HG02763 (cell line): ENCODE measurements around the gene REST.
"Not testable (repeated sequence)": the region's sequence is repeated elsewhere in the genome, so short reads cannot be mapped to it uniquely, and the experiment has no call there.

Source experiments
- ATAC-seq: cut with Tn5 transposase; IDR thresholded peaks from one replicate; pipeline ENCODE4 v1.9.1; 2021; ENCODE audit warnings: mild to moderate bottlenecking, moderate library complexity; ENCODE audit not compliant: unreplicated experiment

Gene REST

GRCh38 chr4:56909086-56909894 is 1.6 kb downstream of the REST start:
- peak; percentile 24 for ATAC-seq

DNA sequence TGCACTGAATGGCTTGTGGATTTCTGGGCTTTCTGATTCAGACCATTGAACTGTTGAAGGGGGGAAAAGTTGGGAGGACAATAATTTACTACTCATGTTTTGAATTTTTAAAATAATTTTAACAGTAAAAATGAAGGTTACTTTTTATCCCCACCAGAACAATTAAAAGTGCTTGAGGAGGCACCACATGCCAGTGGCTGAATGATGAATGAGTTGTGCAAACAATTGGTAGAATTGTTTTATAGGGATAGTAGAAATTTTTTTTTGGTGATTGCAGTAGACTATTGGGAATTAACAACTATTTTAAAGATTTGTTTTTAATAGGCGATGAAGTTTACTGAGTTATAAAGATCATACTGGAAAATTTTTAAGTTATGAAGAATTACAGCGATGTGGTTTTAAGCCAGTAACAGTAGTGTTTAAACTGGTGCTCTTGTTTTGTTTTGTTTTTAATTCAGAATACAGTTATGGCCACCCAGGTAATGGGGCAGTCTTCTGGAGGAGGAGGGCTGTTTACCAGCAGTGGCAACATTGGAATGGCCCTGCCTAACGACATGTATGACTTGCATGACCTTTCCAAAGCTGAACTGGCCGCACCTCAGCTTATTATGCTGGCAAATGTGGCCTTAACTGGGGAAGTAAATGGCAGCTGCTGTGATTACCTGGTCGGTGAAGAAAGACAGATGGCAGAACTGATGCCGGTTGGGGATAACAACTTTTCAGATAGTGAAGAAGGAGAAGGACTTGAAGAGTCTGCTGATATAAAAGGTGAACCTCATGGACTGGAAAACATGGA is 2.7 kb downstream of the REST start:
- ATAC-seq, result no peak

DNA sequence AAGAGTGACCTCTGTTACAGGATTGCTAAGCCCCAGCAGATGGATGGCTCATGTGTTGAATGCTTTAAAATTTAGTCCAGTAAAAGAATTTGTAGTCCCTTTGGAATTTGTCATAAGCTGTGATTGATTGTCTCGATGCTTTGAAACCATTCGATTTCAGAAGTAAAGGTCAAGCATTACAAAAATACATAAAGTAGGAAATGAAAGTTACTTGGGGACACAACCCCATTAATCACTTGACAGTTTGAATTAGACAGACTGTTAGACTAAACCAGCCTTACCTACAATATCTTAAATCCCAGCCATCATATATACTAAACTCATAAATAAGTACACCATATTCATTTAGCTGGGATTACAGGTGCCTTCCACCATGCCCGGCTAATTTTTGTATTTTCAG is 6.6 kb downstream of the REST start:
- ATAC-seq, result no peak

- not testable (repeated sequence) for ATAC-seq
These were observed 7.3 kb downstream of the REST start for GRCh38 chr4:56914977-56915376.

- ATAC-seq, result no peak
These were observed 19.5 kb downstream of the REST start for GRCh38 chr4:56927196-56927595.

GRCh38 chr4:56930638-56931037 is 22.9 kb downstream of the REST start:
- no peak for ATAC-seq

DNA sequence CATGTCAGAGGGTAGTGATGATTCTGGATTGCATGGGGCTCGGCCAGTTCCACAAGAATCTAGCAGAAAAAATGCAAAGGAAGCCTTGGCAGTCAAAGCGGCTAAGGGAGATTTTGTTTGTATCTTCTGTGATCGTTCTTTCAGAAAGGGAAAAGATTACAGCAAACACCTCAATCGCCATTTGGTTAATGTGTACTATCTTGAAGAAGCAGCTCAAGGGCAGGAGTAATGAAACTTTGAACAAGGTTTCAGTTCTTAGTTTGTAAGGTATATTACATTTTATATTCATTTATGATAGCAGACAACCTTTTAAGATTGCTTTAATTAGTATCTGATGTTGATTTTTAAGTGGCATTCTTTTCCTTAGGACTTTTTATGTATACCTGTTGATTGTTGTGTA is 24.2 kb downstream of the REST start:
- ATAC-seq, result no peak

DNA sequence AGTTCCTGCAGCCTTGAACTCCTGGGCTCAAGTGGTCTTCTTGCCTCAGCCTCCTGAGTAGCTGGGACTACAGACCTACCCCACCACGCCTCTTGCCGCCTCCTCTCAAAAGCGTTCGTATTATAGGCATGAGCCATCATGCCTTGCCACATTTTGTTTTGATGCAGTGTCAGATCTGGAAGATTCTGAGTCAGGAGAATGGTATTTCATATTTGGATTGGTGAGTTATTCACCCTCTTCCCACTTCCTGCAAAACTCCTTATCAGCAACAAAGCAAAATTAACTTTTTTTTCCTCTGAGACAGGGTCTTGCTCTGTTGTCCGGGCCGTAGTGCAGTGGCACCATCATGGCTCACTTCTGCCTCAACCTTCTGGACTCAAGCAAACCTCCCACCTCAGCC is 29.6 kb downstream of the REST start:
- no peak for ATAC-seq

DNA sequence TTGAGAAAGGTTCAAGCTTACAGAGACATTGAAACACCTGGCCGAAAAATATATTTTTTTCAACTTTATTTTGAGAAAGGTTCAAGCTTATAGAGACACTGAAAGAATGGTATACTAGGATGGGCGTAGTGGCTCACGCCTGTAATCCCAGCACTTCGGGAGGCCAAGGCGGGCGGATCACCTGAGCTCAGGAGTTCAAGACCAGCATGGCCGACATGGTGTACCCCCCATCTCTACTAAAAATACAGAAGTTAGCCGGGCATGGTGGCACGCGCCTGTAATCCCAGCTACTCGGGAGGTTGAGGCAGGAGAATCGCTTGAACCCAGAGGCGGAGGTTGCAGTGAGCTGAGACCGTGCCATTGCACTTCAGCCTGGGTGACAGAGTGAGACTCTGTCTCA is 32.1 kb downstream of the REST start:
- not testable (repeated sequence) for ATAC-seq

- no peak for ATAC-seq
These were observed 32.7 kb downstream of the REST start for GRCh38 chr4:56940403-56940802.

DNA sequence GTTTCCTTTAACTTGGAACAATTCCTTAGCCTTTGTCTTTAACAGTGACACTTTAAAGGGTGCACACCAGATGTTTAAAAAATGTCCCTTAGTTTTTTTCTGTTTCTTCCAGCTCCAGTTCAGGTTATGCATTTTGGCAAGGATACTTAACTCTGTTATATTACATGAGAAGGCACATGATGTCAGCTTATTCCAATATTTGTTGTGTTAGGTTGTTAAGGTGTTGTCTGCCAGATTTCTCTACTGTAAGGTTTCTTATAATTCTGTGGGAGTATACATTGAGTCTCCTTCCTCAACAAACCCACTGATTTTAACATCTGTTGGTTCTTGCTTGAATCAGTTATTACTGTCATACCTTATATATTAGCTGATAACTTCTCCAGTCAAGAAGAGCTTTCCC is 33.3 kb downstream of the REST start:
- ATAC-seq, result no peak

DNA sequence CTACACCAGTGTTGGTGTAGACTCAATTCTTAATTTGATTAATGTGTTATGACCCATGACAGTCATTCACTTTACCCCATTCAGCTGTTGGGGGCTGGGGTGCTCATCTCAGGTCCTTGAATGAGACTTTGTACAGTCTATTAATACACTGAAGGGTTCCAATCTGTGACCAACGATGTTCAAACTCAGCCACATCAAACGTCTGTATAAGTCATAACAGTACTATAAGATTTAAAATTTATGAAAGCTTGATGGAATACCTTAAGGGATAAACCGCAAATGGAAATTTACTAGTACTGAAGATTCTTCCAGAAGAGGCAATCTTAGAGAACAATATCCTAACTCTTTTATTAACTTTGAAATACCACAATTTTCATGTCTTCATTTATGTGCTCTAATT is 33.7 kb downstream of the REST start:
- ATAC-seq, result no peak

GRCh38 chr4:56953680-56954520 is 46.2 kb downstream of the REST start:
- no peak for ATAC-seq

GRCh38 chr4:56958111-56958517 is 50.4 kb downstream of the REST start:
- no peak for ATAC-seq

GRCh38 chr4:56959100-56959499 is 51.4 kb downstream of the REST start:
- ATAC-seq, result no peak

DNA sequence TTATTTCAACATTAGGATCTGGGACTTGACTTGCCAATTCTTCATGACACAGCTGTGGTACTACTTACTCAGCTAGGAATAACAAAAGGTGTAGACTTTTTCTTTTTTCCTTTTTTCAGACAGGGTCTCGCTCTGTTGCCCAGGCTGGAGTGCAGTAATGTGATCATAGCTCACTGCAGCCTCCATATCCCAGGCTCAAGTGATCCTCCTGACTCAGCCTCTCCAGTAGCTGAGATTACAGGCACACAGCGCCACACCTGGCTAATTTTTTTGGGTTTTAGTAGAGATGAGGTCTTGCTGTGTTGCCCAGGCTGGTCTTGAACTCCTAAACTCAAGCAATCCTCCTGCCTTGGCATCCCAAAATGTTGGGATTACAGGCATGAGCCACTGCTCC is 53.4 kb downstream of the REST start:
- ATAC-seq, result no peak

- ATAC-seq, result no peak
These were observed 63.7 kb downstream of the REST start for GRCh38 chr4:56971383-56971782.

GRCh38 chr4:56972389-56972788 is 64.7 kb downstream of the REST start:
- no peak for ATAC-seq

- no peak for ATAC-seq
These were observed 65.1 kb downstream of the REST start for GRCh38 chr4:56972809-56973208.

GRCh38 chr4:56973336-56973735 is 65.6 kb downstream of the REST start:
- no peak for ATAC-seq

DNA sequence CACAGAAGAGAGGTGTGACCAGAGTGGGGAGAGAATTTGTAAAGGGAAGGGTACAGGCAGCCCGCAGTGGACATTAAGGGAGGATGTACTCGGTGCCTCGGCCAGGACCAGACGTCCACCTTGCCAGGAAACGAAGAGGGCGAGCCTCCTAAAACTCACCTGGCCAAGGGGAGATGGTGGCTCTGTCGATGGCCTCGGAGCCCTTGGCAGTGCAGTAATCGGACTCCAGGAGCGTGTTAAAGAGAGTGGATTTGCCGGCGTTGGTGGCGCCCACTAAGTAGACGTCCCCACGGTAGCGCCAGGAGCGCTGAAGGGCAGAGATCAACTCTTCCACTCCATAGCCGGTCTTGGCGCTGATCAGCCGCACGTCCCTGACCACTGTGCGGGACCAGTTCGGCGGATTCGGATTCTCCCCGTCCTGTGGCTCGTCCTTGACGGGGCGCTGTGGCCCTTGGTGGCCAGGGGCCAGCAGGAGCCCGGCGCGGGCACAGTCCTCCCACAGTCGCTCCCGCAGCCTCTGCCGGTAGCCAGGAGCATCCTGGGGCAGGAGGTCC is 68.7 kb downstream of the REST start:
- ATAC-seq, result no peak
